Erythroblast (primary cell): ENCODE results near the gene ASB6.
A peak's percentile ranks its signal among the peaks of the same experiment; 100 is the strongest.

ENCODE experiments used
- DNase-seq, 2 experiments: peaks; one replicate each; lab custom pipeline; 2025; lab: John Stamatoyannopoulos, UW
- GATA1 ChIP-seq: IDR thresholded peaks from 2 replicates; pipeline ENCODE4 v1.6.1; 2011; ENCODE audit warnings: low read depth, mild to moderate bottlenecking, control low read depth, low read length, moderate library complexity
- POLR2A ChIP-seq: IDR thresholded peaks from 2 replicates; pipeline ENCODE4 v1.6.1; 2011; ENCODE audit warnings: mild to moderate bottlenecking, low read length

Gene ASB6

DNA sequence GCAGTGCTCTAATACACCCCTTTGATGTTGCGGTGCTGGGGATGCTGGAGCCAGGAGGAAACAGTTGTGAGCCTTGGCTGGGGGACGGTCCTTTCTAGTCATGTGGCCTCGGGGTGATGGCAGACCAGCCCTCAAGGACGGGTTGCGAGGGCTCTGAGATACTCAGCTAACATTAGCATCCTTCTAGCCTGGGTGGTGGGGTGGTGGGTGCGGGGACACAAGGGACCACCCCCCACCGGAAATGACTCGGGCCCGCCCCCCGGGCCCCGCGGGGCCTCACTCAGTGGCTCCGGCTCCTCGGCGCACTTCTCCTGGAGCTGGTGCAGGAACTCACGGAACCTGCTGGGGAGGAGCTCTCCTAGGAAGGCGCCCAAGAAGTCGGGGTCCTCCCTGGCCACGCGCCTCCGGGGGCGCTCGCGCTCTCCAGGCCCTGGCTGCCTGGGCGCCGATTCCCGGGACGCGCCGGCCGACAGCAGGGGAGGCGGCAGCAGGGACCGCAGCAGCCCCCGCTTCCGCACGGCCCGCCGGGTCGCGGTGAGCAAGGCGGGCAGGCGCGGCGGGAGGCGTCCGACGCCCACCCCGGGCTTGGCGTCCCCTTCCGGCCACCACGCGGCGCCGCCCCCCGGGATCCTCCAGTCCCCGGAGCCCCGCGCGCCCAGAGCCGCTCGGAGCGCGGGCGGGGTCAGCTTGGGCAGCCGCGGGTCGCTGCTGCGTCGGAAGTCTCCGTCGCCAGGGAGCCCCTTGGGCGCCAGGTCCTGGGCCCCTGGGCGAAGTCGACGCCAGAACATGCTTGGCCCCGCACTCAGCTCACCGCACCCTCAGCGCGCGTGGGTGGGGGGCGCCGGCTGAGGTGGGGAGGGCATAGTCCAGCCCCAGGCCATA, 21.9 kb downstream of the ASB6 start:
- DNase-seq, result peak in 1 of 2 experiments; percentile 24
- TF ChIP-seq POLR2A (no peak), GATA1 (no peak)

DNA sequence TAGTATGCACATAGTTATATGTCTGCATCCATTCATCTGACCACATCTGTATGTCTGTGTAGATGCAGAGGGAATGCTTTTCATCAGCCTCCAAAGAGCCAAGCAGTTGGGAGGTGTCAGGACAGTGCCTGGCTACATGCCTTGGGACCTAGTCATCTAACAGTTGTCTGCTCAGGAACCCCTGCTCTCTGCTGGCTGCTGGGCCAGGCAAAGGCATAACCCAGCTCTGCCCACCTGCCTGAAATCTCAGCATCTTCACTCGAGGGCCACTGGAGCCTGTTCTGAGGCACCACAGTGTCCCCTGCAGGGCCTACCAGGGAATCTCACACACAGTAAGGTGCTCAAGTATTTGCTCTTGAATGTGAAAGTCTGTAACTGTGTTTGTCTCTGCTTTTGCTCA, 24.8 kb downstream of the ASB6 start:
- no peak for TF ChIP-seq POLR2A
- no peak for TF ChIP-seq GATA1
- DNase-seq, result no peak

DNA sequence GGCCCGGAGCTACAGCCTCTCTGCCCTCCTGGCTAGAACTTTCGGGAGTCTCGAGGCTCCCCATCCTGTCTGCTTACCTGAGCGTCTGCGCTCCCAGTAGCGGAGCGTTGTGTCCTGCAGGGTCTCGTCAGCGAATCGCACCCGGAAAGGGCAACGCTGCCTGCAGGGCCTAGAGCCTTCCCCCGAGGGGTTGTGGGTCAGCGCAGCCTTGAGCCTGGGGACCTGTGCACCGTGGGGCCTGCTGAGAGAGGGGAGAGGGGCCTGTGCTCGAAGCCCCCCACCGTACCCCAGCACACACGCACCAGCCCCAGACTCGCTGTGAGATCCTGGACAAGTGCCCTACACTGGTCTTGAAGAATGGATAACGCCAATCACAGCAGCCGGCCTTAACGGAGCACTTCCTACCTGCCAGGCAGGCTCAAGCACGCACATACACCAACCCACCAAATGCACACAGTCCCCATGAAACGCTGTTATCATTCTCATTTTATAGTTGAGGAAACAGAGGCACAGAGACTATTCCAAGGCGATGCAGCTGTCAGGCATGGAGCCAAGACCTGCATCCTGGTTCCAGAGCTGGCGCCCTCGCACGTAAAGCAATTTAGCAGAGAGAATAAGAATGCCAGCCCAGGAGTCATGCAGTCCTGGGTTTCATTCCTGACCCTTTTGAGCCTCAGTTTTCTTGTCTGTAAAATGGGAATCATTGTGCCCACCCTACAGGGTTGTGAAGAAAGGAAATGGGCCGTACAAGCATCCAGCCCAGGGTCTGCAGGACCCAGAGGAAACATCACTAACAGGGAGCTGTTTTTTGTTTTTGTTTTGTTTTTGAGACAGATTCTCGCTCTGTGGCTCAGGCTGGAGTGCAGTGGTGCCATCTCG, 26.3 kb downstream of the ASB6 start:
- no peak for DNase-seq
- TF ChIP-seq GATA1 (no peak), POLR2A (no peak)

DNA sequence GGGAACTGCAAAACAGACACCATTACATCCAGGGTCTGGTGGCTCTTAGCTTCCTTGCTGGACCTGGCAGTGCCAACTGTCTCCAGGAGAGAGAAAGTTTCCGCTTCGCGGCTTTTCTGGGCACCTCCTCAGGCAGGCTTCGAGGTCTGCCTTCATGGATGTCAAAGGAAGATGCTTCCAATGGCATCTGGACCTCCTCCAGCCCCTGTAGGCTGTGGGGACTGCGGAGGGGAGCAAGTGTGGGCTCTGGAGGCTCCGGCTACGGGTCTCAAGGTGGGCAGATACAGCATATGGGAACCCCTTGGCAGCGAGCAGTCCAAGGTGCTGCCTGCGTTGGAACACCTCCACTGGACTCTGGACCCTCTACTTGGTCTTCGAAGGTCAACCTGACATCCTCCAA, 27.0 kb downstream of the ASB6 start:
- TF ChIP-seq POLR2A, result no peak
- no peak for TF ChIP-seq GATA1
- no peak for DNase-seq

DNA sequence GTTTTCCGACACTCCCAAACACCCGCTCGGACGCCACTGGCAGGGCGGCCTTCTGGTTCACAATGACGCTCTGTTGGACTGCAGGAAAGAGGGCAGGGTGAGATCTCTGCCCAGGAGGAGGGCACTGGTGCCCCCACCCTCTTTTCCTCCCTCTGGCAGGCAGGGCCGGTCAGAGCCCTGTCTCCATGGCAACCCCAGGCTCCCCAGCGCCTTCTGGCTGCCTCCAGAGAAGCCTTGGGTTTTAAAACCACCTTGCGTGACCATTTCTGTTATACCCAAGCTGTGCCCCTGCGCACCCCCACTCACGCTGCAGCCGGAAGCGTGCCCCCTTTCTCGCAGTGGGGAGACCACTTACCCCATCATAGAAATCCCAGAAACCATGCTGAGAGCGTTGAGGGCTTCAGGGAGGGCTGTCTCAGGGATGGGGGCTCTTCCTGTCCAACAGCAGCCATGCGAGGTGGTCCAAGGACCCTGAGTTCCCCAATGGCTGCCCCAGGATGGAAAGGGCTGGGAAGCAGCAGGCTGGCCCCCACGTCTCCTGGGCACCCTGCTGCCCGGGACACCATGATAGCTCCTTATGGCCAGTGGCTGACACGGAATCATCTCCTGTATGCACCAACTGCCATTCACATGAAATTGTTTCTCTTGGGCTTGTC, 28.3 kb downstream of the ASB6 start:
- no peak for TF ChIP-seq POLR2A
- TF ChIP-seq GATA1, result no peak
- DNase-seq, result no peak

DNA sequence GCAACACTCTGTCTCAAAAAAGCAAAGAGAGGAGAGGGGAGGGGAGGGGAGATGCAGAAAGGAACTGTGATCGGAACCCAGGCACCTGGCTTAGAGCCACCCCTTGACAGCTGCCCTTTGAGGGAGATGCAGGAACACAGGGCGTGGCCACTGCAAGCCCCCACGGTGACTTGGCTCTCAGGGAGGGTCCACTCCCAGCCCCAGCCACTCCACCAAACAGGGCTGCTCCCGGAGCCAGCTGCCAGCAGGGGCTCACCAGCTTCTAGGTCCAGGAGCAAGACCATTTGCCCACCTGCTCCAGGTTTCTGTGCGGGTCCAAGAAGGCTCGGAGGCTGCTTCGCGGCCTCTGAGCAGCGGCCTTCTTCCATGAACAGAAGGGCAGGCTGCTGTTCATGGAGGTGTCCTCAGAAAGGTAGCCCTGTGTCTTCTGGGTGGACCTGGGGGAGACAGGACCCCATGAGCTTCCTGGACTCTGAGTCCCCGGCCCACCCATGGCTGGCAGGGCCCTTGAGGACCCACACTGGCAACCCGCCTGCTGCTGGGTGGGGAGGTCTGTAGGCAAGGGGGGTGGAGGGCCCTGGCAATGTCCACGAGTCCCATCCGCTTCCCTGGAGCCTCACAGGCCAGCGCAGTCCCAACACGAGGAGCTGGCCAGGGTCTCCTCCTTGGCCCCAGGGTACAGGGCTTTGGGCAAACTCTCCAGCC, 29.0 kb downstream of the ASB6 start:
- no peak for DNase-seq
- TF ChIP-seq GATA1, result no peak
- TF ChIP-seq POLR2A, result no peak

DNA sequence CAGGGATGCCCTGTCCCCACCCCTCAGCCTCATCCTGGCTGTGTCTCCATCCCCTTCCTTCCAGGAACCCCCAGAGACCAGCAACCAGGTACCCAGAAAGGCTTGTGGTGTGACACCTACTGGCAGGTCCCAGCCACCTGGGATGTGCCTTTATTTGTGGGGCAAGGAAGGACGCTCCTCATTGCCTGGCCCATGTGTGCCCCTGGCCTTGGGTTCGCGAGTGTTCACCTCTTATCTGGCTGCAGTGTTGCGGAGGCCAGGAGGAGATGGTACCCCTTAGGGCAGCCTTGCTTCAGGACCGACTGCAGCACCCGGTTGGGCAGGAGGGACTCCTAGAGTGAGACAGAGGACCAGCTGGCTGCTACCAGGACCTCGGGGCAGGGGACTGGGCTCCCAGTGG, 29.8 kb downstream of the ASB6 start:
- no peak for DNase-seq
- TF ChIP-seq POLR2A (no peak), GATA1 (no peak)

DNA sequence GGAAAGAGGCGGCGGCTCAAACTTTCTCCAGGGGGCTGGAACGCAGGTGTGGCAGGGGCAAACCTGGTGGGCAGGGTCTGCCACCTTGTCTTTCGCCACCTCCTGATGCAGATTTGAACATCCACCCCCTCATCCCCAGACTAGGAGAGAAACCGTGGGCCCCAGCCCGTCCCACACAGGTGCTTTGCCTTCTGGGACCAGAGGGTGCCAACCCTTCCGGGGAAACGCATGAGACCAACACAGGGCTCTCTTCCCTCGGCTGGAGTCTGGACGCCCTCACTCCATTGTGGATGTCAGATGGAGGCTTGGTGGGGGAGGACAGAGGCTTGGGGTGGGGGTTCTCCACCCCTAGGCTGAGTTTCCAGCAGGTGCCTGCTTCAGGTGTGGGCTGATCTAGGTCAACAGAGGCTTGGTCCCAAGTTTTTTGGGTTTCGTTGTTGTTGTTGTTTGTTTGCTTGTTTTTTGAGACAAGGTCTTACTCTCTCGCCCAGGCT, 30.6 kb downstream of the ASB6 start:
- TF ChIP-seq GATA1 (no peak), POLR2A (no peak)
- DNase-seq, result no peak

DNA sequence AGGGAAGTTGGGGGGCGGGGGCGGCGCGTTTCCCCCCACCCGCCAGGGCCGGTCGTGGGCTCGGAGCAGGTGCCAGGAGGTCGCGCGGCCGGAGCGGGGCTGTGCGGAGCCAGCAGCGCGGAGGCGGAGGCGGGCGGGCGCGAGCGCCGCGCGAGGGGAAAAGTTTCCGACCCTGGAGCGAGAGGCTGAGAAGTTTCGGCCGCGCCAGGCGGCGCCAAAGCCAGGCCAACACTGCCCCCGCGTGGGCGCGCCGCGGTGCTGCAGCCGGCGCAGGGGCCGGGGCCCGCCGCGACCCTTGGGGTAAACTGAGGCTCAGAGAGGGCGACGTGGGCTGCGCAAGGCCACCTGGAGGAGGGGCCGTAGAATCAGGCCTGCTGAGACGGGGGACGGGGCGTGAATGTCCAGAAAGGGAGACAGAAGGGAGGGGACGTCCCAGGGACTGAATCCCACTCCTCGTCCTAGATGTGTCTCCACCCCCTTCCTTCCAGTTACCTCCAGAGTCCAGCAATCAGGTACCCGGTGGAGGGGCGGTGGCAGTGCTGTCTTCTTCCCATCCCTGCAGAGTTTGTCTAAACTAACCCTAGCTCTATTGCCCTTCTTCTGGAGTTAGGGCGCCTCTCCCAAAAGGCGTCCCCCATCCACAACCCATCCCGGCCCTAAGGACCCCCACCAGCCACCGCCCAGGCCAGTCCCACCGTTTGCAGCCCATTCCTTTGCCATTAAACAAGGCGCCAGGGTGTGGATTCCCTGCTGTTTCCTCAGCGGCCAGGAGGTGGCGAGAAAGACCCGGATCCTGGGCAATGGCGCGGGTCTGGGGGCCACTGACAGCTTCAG, 31.3 kb downstream of the ASB6 start:
- no peak for TF ChIP-seq GATA1
- no peak for TF ChIP-seq POLR2A
- peak; percentile 55 to 67 for DNase-seq

DNA sequence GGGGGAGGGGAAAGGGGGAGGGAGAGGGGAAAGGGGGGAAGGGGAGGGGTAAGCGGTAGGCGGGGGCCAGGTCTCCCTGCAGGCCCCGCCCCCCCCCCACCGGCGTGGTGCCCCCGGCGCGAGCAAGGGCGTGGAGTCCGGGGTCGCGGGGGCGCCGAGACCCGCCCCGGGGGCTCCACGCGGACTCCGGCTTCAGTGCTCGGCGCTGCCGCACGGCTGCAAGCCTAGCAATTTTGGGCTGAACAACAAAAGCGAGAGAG, 31.8 kb downstream of the ASB6 start:
- TF ChIP-seq POLR2A, result no peak
- TF ChIP-seq GATA1, result no peak
- DNase-seq, result no peak

DNA sequence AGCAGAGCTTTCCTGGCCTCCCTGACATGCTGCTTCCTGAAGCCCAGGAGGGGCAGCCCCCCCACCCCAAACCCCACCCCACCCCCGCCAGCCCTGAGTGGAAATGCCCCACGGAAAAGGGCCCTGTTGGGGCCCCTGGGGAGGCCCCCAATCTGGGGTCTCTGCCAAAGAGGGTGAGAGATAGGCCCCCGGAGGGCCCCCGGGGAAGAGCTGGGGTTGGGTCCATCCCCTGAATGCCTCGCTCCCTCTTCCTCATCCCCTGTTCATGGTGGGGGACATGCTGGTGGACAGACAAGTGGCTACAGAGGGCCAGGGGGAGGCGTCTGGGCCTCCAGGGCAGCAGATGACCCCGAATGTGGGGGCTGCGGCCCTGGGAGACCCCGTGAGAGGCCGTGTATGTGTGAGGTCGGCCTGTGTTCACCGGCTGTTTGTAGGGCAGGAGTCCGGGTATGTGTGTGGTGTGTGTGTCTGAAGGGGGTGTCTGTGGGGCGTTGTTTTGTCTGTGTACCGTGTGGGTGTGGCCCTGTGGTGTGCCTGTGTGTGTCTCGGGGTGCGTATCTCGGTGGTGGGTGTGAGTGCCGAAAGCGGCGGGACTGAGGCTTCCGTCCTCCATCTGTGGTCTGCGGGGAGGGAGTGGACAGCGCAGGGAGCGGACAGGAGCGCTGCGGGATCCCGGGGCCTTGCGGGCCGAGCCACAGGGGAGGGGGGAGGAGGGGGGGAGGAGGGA, 32.3 kb downstream of the ASB6 start:
- TF ChIP-seq GATA1 (no peak), POLR2A (no peak)
- DNase-seq, result peak in 1 of 2 experiments; percentile 15

DNA sequence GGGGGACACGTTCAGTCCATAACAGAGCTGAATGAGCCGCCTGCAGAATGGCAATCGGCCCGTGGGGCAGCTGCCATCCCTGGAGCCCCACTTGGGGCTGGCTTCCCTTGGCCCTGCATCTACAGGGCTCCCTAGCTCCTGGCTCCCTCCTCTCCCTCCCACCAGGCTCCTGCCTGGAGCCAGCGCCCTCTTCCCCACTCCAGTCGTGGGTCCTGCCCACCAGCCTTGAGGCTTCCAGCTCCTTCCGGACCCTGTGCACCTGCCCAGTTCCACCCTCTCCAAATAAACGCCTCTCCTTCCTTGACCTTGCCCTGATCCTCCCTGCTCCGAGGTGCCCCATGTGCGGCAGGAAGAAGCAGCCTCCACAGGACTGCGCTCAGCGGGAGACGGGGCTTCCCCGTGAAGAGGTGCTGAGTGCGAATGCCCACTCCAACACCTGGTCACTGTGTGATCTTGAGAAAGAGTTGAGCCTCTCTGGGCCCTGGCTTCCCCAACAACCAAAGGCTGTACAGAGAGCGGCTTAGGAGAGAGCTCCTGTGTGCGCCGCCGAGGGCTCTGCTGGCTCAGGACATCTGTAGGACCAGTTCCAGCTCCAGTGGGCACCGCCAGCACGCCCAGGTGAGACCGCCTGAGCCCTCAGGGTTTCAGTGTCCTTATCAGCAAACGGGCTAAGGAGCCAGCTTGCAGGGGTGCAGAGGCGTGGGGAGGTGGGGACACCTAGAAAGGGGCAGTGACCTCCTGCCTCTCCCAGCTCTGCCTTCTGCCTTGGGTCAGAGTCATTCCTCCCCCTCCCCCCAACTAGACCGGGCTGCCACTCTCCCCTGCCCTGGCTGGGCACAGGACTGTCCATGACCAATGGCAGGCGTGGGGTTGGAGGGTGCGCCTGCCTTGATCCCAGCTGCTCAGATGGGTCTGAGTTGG, 33.1 kb downstream of the ASB6 start:
- TF ChIP-seq POLR2A, result no peak
- TF ChIP-seq GATA1, result no peak
- no peak for DNase-seq
